Ishikawa (cell line): Measurements from ENCODE around the gene CRY1.

Experiments
- CEBPB ChIP-seq: IDR thresholded peaks from 2 replicates; pipeline ENCODE4 v1.6.1; 2012
- EGR1 ChIP-seq: IDR thresholded peaks from 2 replicates; pipeline ENCODE4 v1.6.1; 2012
- EP300 ChIP-seq: IDR thresholded peaks from 2 replicates; pipeline ENCODE4 v1.6.1; 2012; ENCODE audit warnings: borderline replicate concordance
- FOXM1 ChIP-seq: IDR thresholded peaks from 2 replicates; pipeline ENCODE4 v1.6.1; 2012; ENCODE audit warnings: low read depth, borderline replicate concordance
- RAD21 ChIP-seq: IDR thresholded peaks from 2 replicates; pipeline ENCODE4 v1.6.1; 2012; ENCODE audit warnings: low read depth
- TAF1 ChIP-seq: IDR thresholded peaks from 2 replicates; pipeline ENCODE4 v1.6.1; 2012; ENCODE audit warnings: low read depth, mild to moderate bottlenecking
- TCF12 ChIP-seq: IDR thresholded peaks from 2 replicates; pipeline ENCODE4 v1.6.1; 2012; ENCODE audit warnings: low read depth
- TEAD4 ChIP-seq: IDR thresholded peaks from 2 replicates; pipeline ENCODE4 v1.6.1; 2012
- YY1 ChIP-seq: IDR thresholded peaks from 2 replicates; pipeline ENCODE4 v1.6.1; 2012; ENCODE audit warnings: low read depth
- TF ChIP-seq, protein P1 (sequence below): IDR thresholded peaks from 2 replicates; pipeline ENCODE4 v1.6.1; 2012; ENCODE audit warnings: low read depth, mild to moderate bottlenecking
- TF ChIP-seq, protein P2 (sequence below): IDR thresholded peaks from 2 replicates; pipeline ENCODE4 v1.6.1; 2012

DNA sequence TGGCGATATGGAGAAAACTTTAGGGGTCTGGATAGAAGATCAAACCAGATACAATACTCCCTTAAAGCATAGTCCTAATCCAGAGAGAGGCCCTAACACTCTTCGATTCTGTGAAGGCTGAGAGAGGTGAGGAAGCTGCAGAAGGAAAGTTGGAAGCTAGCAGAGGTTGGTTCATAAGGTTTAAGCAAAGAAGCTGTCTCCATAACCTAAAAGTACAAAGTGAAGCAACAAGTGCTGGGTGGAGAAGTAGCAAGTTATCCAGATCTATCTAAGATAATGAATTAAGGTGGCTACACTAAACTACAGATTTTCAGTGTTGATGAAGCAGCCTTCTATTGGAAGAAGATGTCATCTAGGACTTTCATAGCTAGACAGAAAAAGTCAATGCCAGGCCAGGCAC, 81.8 kb downstream of the CRY1 start:
- TF ChIP-seq EP300 (no peak), TAF1 (no peak), YY1 (no peak), TEAD4 (no peak), EGR1 (no peak), RAD21 (no peak), FOXM1 (no peak), TCF12 (no peak), CEBPB (no peak)
- TF ChIP-seq, protein P1, sequence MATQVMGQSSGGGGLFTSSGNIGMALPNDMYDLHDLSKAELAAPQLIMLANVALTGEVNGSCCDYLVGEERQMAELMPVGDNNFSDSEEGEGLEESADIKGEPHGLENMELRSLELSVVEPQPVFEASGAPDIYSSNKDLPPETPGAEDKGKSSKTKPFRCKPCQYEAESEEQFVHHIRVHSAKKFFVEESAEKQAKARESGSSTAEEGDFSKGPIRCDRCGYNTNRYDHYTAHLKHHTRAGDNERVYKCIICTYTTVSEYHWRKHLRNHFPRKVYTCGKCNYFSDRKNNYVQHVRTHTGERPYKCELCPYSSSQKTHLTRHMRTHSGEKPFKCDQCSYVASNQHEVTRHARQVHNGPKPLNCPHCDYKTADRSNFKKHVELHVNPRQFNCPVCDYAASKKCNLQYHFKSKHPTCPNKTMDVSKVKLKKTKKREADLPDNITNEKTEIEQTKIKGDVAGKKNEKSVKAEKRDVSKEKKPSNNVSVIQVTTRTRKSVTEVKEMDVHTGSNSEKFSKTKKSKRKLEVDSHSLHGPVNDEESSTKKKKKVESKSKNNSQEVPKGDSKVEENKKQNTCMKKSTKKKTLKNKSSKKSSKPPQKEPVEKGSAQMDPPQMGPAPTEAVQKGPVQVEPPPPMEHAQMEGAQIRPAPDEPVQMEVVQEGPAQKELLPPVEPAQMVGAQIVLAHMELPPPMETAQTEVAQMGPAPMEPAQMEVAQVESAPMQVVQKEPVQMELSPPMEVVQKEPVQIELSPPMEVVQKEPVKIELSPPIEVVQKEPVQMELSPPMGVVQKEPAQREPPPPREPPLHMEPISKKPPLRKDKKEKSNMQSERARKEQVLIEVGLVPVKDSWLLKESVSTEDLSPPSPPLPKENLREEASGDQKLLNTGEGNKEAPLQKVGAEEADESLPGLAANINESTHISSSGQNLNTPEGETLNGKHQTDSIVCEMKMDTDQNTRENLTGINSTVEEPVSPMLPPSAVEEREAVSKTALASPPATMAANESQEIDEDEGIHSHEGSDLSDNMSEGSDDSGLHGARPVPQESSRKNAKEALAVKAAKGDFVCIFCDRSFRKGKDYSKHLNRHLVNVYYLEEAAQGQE = no peak
- TF ChIP-seq, protein P2, sequence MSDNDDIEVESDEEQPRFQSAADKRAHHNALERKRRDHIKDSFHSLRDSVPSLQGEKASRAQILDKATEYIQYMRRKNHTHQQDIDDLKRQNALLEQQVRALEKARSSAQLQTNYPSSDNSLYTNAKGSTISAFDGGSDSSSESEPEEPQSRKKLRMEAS = no peak
